Epithelial cell of esophagus (primary cell): Measurements from ENCODE around the gene ZDHHC24.

Experiments used
- DNase-seq: peaks from one replicate; pipeline ENCODE4 v3.0.0; 2010; ENCODE audit warnings: low read depth
- H3K4me3 ChIP-seq: 2 replicates; pipeline ENCODE4 v1.5.1; 2011; ENCODE audit warnings: mild to moderate bottlenecking, low read length, control low read depth
- CTCF ChIP-seq: IDR thresholded peaks from 2 replicates; pipeline ENCODE4 v1.5.1; 2011; ENCODE audit warnings: low read depth, mild to moderate bottlenecking, low read length, control low read depth, inconsistent platforms; ENCODE audit not compliant: insufficient read depth; ENCODE audit errors: missing control alignments

The ZDHHC24 gene

DNA sequence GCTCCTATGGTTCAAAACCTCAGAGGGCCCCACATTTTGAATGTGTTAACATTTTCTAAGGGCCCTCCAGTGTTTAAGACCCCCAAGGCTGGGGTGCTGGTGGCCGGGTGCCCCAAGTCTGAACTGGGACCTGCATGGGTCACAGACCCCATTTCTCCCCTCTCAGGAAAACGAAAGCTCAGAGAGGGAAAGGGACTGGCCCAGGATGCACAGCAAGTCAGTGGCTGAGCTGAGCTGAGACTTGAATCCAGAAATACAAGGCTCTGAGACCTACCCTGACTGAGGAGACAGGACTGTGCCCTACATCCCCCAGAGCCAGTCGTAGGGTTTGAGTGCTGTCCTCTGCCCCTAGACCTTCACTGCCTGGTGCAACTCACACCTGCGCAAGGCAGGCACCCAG lies 5.0 kb upstream of the ZDHHC24 start:
- no peak overlapping the region for H3K4me3 ChIP-seq
- no peak for DNase-seq
- TF ChIP-seq CTCF, result no peak

DNA sequence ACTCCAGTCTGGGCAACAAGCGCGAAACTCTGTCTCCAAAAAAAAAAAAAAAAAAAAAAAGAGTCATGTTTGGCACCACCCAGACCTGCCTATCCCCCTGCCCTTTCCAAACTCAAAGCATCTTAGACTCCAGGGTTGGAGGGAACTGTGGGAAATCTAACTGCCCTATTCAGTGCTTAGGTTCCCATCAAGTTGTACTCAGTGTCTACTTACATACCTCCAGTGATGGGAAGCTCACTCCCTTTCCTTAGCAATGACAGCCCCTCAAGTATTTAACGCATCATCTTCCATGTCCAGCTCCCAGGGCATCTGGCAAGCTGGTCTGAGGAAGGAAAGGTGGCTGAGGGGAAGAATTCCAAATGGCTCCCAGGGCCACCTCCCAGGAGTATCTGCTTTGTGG lies 3.8 kb upstream of the ZDHHC24 start:
- DNase-seq, result no peak
- no peak overlapping the region for H3K4me3 ChIP-seq

DNA sequence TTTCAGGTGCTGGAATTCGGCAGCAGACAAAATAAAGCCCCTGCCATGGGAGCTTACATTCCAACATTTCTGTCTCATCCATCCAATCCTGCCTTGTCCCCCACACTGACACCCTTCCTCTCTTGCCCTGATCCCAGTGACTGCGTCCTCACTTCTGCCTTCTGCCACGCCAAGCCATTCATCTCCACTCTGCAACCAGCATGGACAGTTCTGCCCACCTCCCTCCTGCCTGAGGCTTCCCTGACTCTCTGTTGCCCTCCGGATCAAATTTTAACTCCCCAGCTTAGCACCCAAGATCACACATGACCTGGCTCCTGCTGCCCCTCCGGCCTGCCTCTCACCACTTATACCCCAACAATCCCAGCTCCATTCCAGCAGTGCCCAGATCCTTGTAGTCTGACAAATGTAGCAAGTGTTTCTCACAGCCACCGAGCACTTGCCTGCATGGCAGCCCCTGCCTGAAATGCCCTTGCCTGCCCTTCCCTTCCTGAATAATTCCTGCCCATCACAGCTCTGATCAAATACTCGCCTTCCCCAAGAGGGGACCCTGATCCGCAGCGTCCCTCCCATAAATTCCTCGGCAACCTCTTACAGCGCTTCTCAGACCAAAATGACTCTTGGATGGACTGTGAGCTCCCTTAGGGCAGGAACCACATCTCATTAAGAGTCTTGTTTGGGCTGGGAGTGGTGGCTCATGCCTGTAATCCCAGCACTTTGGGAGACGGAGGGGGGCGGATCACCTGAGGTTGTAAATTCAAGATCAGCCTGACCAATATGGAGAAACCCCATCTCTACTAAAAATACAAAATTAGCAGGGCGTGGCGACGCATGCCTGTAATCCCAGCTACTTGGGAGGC lies 3.2 kb upstream of the ZDHHC24 start:
- no peak for TF ChIP-seq CTCF
- H3K4me3 ChIP-seq, result no peak overlapping the region
- DNase-seq, result no peak

More for the DNA sequence above, 3.8 kb upstream of the ZDHHC24 start:
- no peak for TF ChIP-seq CTCF

GRCh38 chr11:66548041-66548440 lies 2.2 kb upstream of the ZDHHC24 start:
- DNase-seq, result no peak
- no peak overlapping the region for H3K4me3 ChIP-seq
- TF ChIP-seq CTCF, result no peak

DNA sequence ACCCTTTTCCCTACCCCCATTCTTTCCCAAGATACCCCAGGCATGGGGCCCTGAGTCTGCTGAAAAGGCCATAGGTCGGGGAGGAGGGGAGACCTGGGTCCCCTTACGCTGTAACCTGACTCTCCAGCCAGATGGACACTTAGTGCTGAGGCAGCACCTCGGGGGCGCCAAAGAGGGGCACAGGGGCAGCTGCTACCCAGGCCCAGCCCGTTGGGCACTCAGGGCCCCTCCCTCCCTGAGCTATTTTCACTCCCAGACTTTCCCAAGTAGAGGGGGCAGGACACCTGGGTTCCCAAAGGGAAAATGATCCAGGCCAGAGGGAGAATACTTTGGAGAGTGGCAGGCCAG lies 1.8 kb upstream of the ZDHHC24 start:
- TF ChIP-seq CTCF, result no peak
- H3K4me3 ChIP-seq, result no peak overlapping the region
- no peak for DNase-seq

DNA sequence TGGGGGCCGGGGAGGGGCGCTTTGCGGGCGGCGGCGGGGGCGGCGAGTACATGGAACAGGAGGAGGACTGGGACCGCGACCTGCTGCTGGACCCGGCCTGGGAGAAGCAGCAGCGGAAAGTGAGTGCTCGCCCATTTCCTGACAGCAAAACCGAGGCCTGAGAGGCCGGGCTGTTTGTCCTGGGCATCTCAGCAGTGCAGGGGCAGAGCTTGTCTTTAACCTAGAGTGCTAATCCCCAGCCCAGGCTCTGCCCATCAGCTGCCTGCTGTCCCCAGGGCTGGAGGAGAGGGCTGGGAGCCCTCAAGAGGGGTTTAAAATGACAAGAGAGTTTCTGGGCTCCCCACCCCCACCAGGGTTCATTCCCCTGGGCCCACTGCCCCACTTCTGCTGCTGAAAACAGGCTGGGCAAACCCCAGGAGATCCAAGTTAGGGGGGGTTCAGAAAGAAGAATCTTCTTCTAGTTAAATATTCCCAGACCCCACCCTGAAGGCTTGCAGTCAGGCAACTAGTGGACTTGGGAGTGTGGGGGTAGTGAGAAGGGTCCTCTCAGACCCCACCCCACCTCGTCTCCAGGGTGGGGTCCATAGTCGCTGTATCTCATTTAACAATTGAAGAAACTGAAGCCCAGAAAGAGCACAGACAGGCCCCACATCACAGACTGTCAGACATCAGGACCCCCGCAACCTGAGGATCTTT lies 1.3 kb upstream of the ZDHHC24 start:
- no peak for TF ChIP-seq CTCF
- DNase-seq, result no peak
- no peak overlapping the region for H3K4me3 ChIP-seq
